PFSK-1 (cell line): ENCODE measurements around the gene EIPR1.

Experiments used
- FOXP2 ChIP-seq: optimal IDR thresholded peaks from 2 replicates; pipeline ENCODE3; 2011; ENCODE audit warnings: borderline replicate concordance, control low read depth, inconsistent platforms; ENCODE audit not compliant: insufficient read depth; ENCODE audit errors: extremely low read length, extremely low read depth
- POLR2AphosphoS5 ChIP-seq: IDR thresholded peaks from 2 replicates; pipeline ENCODE4 v1.6.1; 2012; ENCODE audit warnings: low read depth, mild to moderate bottlenecking, control low read depth, low read length, moderate library complexity
- REST ChIP-seq, 2 experiments: IDR thresholded peaks; 2 replicates each; pipeline versions ENCODE4 v1.6.1 to v1.8.0; 2011 to 2012; ENCODE audit warnings: low read depth in 2 of 2, low read length in 2 of 2, control low read depth in 1 of 2, inconsistent platforms in 1 of 2, mild to moderate bottlenecking in 1 of 2, moderate library complexity in 1 of 2; ENCODE audit not compliant: insufficient read depth in 1 of 2
- SIN3A ChIP-seq: IDR thresholded peaks from 2 replicates; pipeline ENCODE4 v1.6.1; 2012; ENCODE audit warnings: mild to moderate bottlenecking, low read length, moderate library complexity, borderline replicate concordance; ENCODE audit not compliant: insufficient read depth
- TAF1 ChIP-seq: IDR thresholded peaks from 2 replicates; pipeline ENCODE4 v1.6.1; 2012; ENCODE audit warnings: low read length, control low read depth, borderline replicate concordance; ENCODE audit not compliant: insufficient read depth

EIPR1 gene

DNA sequence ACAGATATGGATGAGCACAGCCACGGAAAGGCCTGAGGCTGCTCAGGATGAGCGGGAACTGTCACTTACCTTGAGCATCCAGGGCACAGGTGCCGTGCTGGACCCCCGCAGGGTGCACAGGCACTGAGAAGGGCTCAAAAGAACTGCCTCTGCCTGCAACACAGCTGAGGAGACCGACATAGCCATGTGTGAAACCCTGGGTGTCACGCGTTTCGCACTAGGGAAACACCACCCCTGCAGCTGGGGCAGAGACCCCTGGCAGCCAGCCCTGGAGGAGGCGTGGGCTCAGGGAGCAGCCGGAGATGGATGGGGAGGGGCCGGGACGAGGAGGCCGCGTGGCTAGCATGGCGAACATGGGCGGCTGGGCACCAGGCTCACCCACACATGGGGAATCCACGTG is 228.9 kb downstream of the EIPR1 start:
- TF ChIP-seq POLR2AphosphoS5 (no peak), SIN3A (no peak), REST (IDR thresholded peaks at IDR 0.05; ENCODE audit: insufficient read depth in 1 of 2, low read depth in 2 of 2, low read length in 2 of 2) (no peak), TAF1 (no peak), FOXP2 (no peak)

DNA sequence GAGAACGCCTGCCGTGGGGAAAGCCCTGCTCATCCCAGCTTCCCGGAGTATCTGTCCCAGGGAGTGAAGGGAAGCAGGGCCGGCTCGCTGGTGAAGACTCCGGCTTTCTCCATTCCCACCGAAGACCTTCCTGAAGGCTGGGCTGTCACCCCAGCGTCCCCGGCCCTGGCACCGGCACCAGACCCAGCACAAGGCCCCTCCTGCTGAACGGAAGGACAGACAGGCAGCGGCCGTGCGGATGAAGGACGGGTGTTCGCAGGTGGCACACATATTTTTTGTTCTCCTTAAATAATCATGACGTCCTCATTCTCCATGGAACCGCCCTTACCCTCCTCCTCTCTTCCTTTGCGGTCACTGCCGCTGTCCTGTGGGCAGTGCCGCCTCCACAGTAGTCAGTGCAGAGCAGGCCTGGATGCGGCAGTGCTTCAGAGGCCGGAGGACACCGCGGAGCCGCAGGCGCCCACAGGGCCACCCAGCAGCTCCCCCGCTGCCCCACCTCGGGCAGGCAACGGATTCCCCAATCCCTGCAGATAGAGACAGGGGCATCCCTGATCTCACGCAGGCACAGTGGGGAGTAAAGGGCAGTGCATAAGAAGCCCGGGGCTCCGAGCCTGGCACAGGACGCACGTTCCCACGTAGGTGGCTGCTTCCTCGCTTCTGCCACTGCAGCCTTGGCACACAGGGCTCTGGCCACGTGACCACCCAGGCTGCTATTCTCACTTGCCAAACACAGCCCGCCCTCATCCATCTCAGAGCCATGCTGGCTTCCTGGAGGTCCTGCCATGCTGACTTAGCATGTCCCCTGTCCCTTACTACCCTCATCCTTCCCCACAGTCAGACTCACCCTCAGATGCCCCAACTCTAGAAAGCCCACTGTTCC is 229.7 kb downstream of the EIPR1 start:
- TF ChIP-seq FOXP2 (no peak), REST (IDR thresholded peaks at IDR 0.05; ENCODE audit: insufficient read depth in 1 of 2, low read depth in 2 of 2, low read length in 2 of 2) (no peak), SIN3A (no peak), TAF1 (no peak), POLR2AphosphoS5 (no peak)

GRCh38 chr2:3146772-3147650 is 230.6 kb downstream of the EIPR1 start:
- TF ChIP-seq SIN3A (no peak), REST (IDR thresholded peaks at IDR 0.05; ENCODE audit: insufficient read depth in 1 of 2, low read depth in 2 of 2, low read length in 2 of 2) (no peak), TAF1 (no peak), POLR2AphosphoS5 (no peak), FOXP2 (no peak)

DNA sequence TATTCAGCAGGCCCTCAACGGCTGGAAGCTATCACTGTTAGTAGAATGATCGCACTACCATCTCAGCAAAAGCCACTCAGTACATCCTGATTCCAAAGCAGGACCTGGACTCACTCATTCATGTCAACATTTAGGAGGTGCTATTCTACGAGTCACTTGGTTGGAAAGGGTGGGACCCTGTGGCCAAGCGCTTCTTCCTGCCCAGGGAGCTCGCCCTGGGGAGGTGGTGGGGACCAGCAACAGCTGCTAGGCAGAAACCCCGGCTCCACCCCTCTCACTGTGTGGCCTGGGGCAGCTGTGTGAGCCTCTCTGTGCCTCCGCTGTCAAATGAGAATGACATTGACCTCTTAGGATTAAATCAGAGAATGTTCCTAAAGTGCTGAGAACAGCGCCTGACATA is 231.4 kb downstream of the EIPR1 start:
- TF ChIP-seq FOXP2: no peak
- TF ChIP-seq POLR2AphosphoS5: no peak
- TF ChIP-seq SIN3A: no peak
- TF ChIP-seq REST (IDR thresholded peaks at IDR 0.05; ENCODE audit: insufficient read depth in 1 of 2, low read depth in 2 of 2, low read length in 2 of 2): no peak
